ENCODE data around the gene CD200R1.

The CD200R1 gene

GRCh38 chr3:112974894-112975293 lies at the start of gene CD200R1:
CD200R1 (minus strand) TSS chr3:112975103; CDS start chr3:112974857, 246 bp downstream.
- Histone ChIP-seq H3K9ac (ENCODE audit: low read length) (no peak within 1 kb of the TSS), H3K4me1 (ENCODE audit: control insufficient read depth, insufficient read depth, low read length) (no peaks in the 10 kb centered on the region), H3K27me3 (ENCODE audit: control insufficient read depth, insufficient read depth, low read length) (no peaks in the 10 kb centered on the region), H3K36me3 (ENCODE audit: control insufficient read depth, insufficient read depth, low read length) (no peaks in the 10 kb centered on the region), H3K4me3 (ENCODE audit: low read length) (no peak within 1 kb of the TSS), H3K9me3 (ENCODE audit: control insufficient read depth, low read length) (no peaks in the 10 kb centered on the region)

GRCh38 chr3:113021471-113021870 lies 46.6 kb upstream of the CD200R1 start:
- no peak overlapping the region for H3K4me3 ChIP-seq (ENCODE audit: low read length)
- no peaks in the 10 kb centered on the region for H3K9me3 ChIP-seq (ENCODE audit: control insufficient read depth, low read length)
- H3K9ac ChIP-seq (ENCODE audit: low read length) = no peak overlapping the region
- H3K4me1 ChIP-seq (ENCODE audit: control insufficient read depth, insufficient read depth, low read length) = peaks cover 18% of the 10 kb centered on the region
- no peaks in the 10 kb centered on the region for H3K36me3 ChIP-seq (ENCODE audit: control insufficient read depth, insufficient read depth, low read length)
- no peaks in the 10 kb centered on the region for H3K27me3 ChIP-seq (ENCODE audit: control insufficient read depth, insufficient read depth, low read length)

GRCh38 chr3:113019182-113020137 lies 44.6 kb upstream of the CD200R1 start:
- peaks cover 18% of the 10 kb centered on the region for H3K4me1 ChIP-seq (ENCODE audit: control insufficient read depth, insufficient read depth, low read length)
- H3K27me3 ChIP-seq (ENCODE audit: control insufficient read depth, insufficient read depth, low read length) = no peaks in the 10 kb centered on the region
- peak overlapping the region; percentile 72 for H3K9ac ChIP-seq (ENCODE audit: low read length)
- peak overlapping the region; percentile 37 for H3K4me3 ChIP-seq (ENCODE audit: low read length)
- H3K9me3 ChIP-seq (ENCODE audit: control insufficient read depth, low read length) = no peaks in the 10 kb centered on the region
- H3K36me3 ChIP-seq (ENCODE audit: control insufficient read depth, insufficient read depth, low read length) = no peaks in the 10 kb centered on the region

GRCh38 chr3:113018536-113019181 lies 43.8 kb upstream of the CD200R1 start:
- H3K27me3 ChIP-seq (ENCODE audit: control insufficient read depth, insufficient read depth, low read length) = no peaks in the 10 kb centered on the region

GRCh38 chr3:113013593-113013992 lies 38.7 kb upstream of the CD200R1 start:
- H3K4me1 ChIP-seq (ENCODE audit: control insufficient read depth, insufficient read depth, low read length) = peaks cover 10% of the 10 kb centered on the region
- no peak overlapping the region for H3K9ac ChIP-seq (ENCODE audit: low read length)
- no peak overlapping the region for H3K4me3 ChIP-seq (ENCODE audit: low read length)
- peaks cover 8% of the 10 kb centered on the region for H3K36me3 ChIP-seq (ENCODE audit: control insufficient read depth, insufficient read depth, low read length)
- no peaks in the 10 kb centered on the region for H3K27me3 ChIP-seq (ENCODE audit: control insufficient read depth, insufficient read depth, low read length)
- no peaks in the 10 kb centered on the region for H3K9me3 ChIP-seq (ENCODE audit: control insufficient read depth, low read length)

More at GRCh38 chr3:113018536-113019181, 43.8 kb upstream of the CD200R1 start:
- H3K36me3 ChIP-seq (ENCODE audit: control insufficient read depth, insufficient read depth, low read length) = no peaks in the 10 kb centered on the region
- peak overlapping the region; percentile 37 for H3K4me3 ChIP-seq (ENCODE audit: low read length)
- H3K9ac ChIP-seq (ENCODE audit: low read length) = peak overlapping the region; percentile 72
- peaks cover 18% of the 10 kb centered on the region for H3K4me1 ChIP-seq (ENCODE audit: control insufficient read depth, insufficient read depth, low read length)
- H3K9me3 ChIP-seq (ENCODE audit: control insufficient read depth, low read length) = no peaks in the 10 kb centered on the region

GRCh38 chr3:113008117-113008516 lies 33.2 kb upstream of the CD200R1 start:
- H3K9me3 ChIP-seq (ENCODE audit: control insufficient read depth, low read length) = no peaks in the 10 kb centered on the region
- H3K27me3 ChIP-seq (ENCODE audit: control insufficient read depth, insufficient read depth, low read length) = no peaks in the 10 kb centered on the region
- H3K9ac ChIP-seq (ENCODE audit: low read length) = no peak overlapping the region
- peaks cover 8% of the 10 kb centered on the region for H3K36me3 ChIP-seq (ENCODE audit: control insufficient read depth, insufficient read depth, low read length)
- no peak overlapping the region for H3K4me3 ChIP-seq (ENCODE audit: low read length)
- no peaks in the 10 kb centered on the region for H3K4me1 ChIP-seq (ENCODE audit: control insufficient read depth, insufficient read depth, low read length)

GRCh38 chr3:113006359-113007056 lies 31.6 kb upstream of the CD200R1 start:
- H3K36me3 ChIP-seq (ENCODE audit: control insufficient read depth, insufficient read depth, low read length) = no peaks in the 10 kb centered on the region
- no peaks in the 10 kb centered on the region for H3K27me3 ChIP-seq (ENCODE audit: control insufficient read depth, insufficient read depth, low read length)
- H3K4me1 ChIP-seq (ENCODE audit: control insufficient read depth, insufficient read depth, low read length) = no peaks in the 10 kb centered on the region
- H3K4me3 ChIP-seq (ENCODE audit: low read length) = no peak overlapping the region
- H3K9me3 ChIP-seq (ENCODE audit: control insufficient read depth, low read length) = no peaks in the 10 kb centered on the region
- no peak overlapping the region for H3K9ac ChIP-seq (ENCODE audit: low read length)

- no peaks in the 10 kb centered on the region for H3K4me1 ChIP-seq (ENCODE audit: control insufficient read depth, insufficient read depth, low read length)
- no peak overlapping the region for H3K4me3 ChIP-seq (ENCODE audit: low read length)
- no peaks in the 10 kb centered on the region for H3K27me3 ChIP-seq (ENCODE audit: control insufficient read depth, insufficient read depth, low read length)
- no peaks in the 10 kb centered on the region for H3K9me3 ChIP-seq (ENCODE audit: control insufficient read depth, low read length)
- no peak overlapping the region for H3K9ac ChIP-seq (ENCODE audit: low read length)
- peaks cover 6% of the 10 kb centered on the region for H3K36me3 ChIP-seq (ENCODE audit: control insufficient read depth, insufficient read depth, low read length)
Observed at GRCh38 chr3:113005611-113006010, 30.7 kb upstream of the CD200R1 start.

GRCh38 chr3:113002679-113003078 lies 27.8 kb upstream of the CD200R1 start:
- H3K27me3 ChIP-seq (ENCODE audit: control insufficient read depth, insufficient read depth, low read length) = no peaks in the 10 kb centered on the region
- H3K9ac ChIP-seq (ENCODE audit: low read length) = no peak overlapping the region
- no peaks in the 10 kb centered on the region for H3K9me3 ChIP-seq (ENCODE audit: control insufficient read depth, low read length)
- no peaks in the 10 kb centered on the region for H3K4me1 ChIP-seq (ENCODE audit: control insufficient read depth, insufficient read depth, low read length)
- H3K4me3 ChIP-seq (ENCODE audit: low read length) = no peak overlapping the region
- peaks cover 6% of the 10 kb centered on the region for H3K36me3 ChIP-seq (ENCODE audit: control insufficient read depth, insufficient read depth, low read length)

- no peaks in the 10 kb centered on the region for H3K9me3 ChIP-seq (ENCODE audit: control insufficient read depth, low read length)
- no peak overlapping the region for H3K9ac ChIP-seq (ENCODE audit: low read length)
- peaks cover 6% of the 10 kb centered on the region for H3K36me3 ChIP-seq (ENCODE audit: control insufficient read depth, insufficient read depth, low read length)
- H3K4me3 ChIP-seq (ENCODE audit: low read length) = no peak overlapping the region
- H3K27me3 ChIP-seq (ENCODE audit: control insufficient read depth, insufficient read depth, low read length) = no peaks in the 10 kb centered on the region
- H3K4me1 ChIP-seq (ENCODE audit: control insufficient read depth, insufficient read depth, low read length) = no peaks in the 10 kb centered on the region
Observed at GRCh38 chr3:113002037-113002436, 27.1 kb upstream of the CD200R1 start.

GRCh38 chr3:113000691-113001090 lies 25.8 kb upstream of the CD200R1 start:
- Histone ChIP-seq H3K27me3 (ENCODE audit: control insufficient read depth, insufficient read depth, low read length) (no peaks in the 10 kb centered on the region), H3K36me3 (ENCODE audit: control insufficient read depth, insufficient read depth, low read length) (peaks cover 6% of the 10 kb centered on the region)

GRCh38 chr3:112995800-112996199 lies 20.9 kb upstream of the CD200R1 start:
- Histone ChIP-seq H3K4me3 (ENCODE audit: low read length) (no peak overlapping the region), H3K9me3 (ENCODE audit: control insufficient read depth, low read length) (no peaks in the 10 kb centered on the region), H3K27me3 (ENCODE audit: control insufficient read depth, insufficient read depth, low read length) (no peaks in the 10 kb centered on the region), H3K9ac (ENCODE audit: low read length) (no peak overlapping the region), H3K36me3 (ENCODE audit: control insufficient read depth, insufficient read depth, low read length) (peaks cover 2% of the 10 kb centered on the region), H3K4me1 (ENCODE audit: control insufficient read depth, insufficient read depth, low read length) (peaks cover 6% of the 10 kb centered on the region)

More at GRCh38 chr3:113000691-113001090, 25.8 kb upstream of the CD200R1 start:
- Histone ChIP-seq H3K4me3 (ENCODE audit: low read length) (no peak overlapping the region), H3K9me3 (ENCODE audit: control insufficient read depth, low read length) (no peaks in the 10 kb centered on the region), H3K4me1 (ENCODE audit: control insufficient read depth, insufficient read depth, low read length) (no peaks in the 10 kb centered on the region), H3K9ac (ENCODE audit: low read length) (no peak overlapping the region)

Measured in mucosa of stomach (tissue), 1 donor.